Measurements from ENCODE around the gene TAS2R9. TPM values are rescaled to one million over a fixed set of nuclear protein-coding genes. Genes with fewer than 3 reads are reported as not detected.
"Not testable (repeated sequence)": the region's sequence is repeated elsewhere in the genome, so short reads cannot be mapped to it uniquely, and the experiment has no call there.

TAS2R9 gene
- total RNA-seq, 3 donors from 2014 or later = not detected

GRCh38 chr12:10794222-10794621 is 15.7 kb downstream of the TAS2R9 start:
- H3K4me1 Mint-ChIP-seq (ENCODE audit: low read depth) = no peaks in the 10 kb centered on the region
- H3K9me3 Mint-ChIP-seq = no peaks in the 10 kb centered on the region
- no peak overlapping the region for H3K4me3 Mint-ChIP-seq
- DNase-seq (no peak), ATAC-seq (no peak)
- H3K27me3 Mint-ChIP-seq (ENCODE audit: low read depth) = peaks cover 18% of the 10 kb centered on the region
- no peaks in the 10 kb centered on the region for H3K36me3 Mint-ChIP-seq (ENCODE audit: insufficient read depth)

- H3K36me3 Mint-ChIP-seq (ENCODE audit: insufficient read depth); H3K4me1 Mint-ChIP-seq (ENCODE audit: low read depth); H3K4me3 Mint-ChIP-seq; ATAC-seq; DNase-seq; H3K9me3 Mint-ChIP-seq: not testable (repeated sequence)
- H3K27me3 Mint-ChIP-seq (ENCODE audit: low read depth) = peaks cover 12% of the 10 kb centered on the region
Observed at GRCh38 chr12:10791769-10792168, 18.2 kb downstream of the TAS2R9 start.

GRCh38 chr12:10783252-10783651 is 26.7 kb downstream of the TAS2R9 start:
- Mint-ChIP-seq H3K27me3 (ENCODE audit: low read depth) (peaks cover 6% of the 10 kb centered on the region), H3K9me3 (no peaks in the 10 kb centered on the region), H3K4me1 (ENCODE audit: low read depth) (no peaks in the 10 kb centered on the region), H3K36me3 (ENCODE audit: insufficient read depth) (no peaks in the 10 kb centered on the region), H3K4me3 (no peak overlapping the region)
- no peak for ATAC-seq
- DNase-seq = no peak

- Mint-ChIP-seq H3K4me3 (no peak overlapping the region), H3K9me3 (no peaks in the 10 kb centered on the region), H3K27me3 (ENCODE audit: low read depth) (peaks cover 8% of the 10 kb centered on the region), H3K4me1 (ENCODE audit: low read depth) (no peaks in the 10 kb centered on the region), H3K36me3 (ENCODE audit: insufficient read depth) (no peaks in the 10 kb centered on the region)
- no peak for DNase-seq
- no peak for ATAC-seq
Observed at GRCh38 chr12:10779103-10779502, 30.9 kb downstream of the TAS2R9 start.

- Mint-ChIP-seq H3K4me3 (no peak overlapping the region), H3K27me3 (ENCODE audit: low read depth) (peaks cover 35% of the 10 kb centered on the region), H3K4me1 (ENCODE audit: low read depth) (no peaks in the 10 kb centered on the region), H3K9me3 (no peaks in the 10 kb centered on the region), H3K36me3 (ENCODE audit: insufficient read depth) (no peaks in the 10 kb centered on the region)
- ATAC-seq (peak in 1 of 2 donors; percentile 62), DNase-seq (no peak)
Observed at GRCh38 chr12:10771132-10771733, 38.7 kb downstream of the TAS2R9 start.

GRCh38 chr12:10759657-10760056 is 50.3 kb downstream of the TAS2R9 start:
- Mint-ChIP-seq H3K36me3 (ENCODE audit: insufficient read depth) (no peaks in the 10 kb centered on the region), H3K27me3 (ENCODE audit: low read depth) (peaks cover 49% of the 10 kb centered on the region)

More at GRCh38 chr12:10759657-10760056, 50.3 kb downstream of the TAS2R9 start:
- ATAC-seq = no peak
- no peak overlapping the region for H3K4me3 Mint-ChIP-seq
- H3K9me3 Mint-ChIP-seq = peaks cover 13% of the 10 kb centered on the region
- H3K4me1 Mint-ChIP-seq (ENCODE audit: low read depth) = no peaks in the 10 kb centered on the region
- no peak for DNase-seq

Other genes with a start within 250 kb of the TAS2R9 start
- 100 to 1,000 TPM in 1 of 3 donors, 10 to 100 TPM in 2; 78.1 to 104 (median 98.0) TPM for gene MAGOHB, start 196.6 kb downstream of the TAS2R9 start, total RNA-seq
- gene STYK1, start 136.1 kb downstream of the TAS2R9 start, total RNA-seq = under 1 TPM; 0.25 to 0.33 (median 0.32) TPM
- 100 to 1,000 TPM; 135 to 253 (median 179) TPM for gene YBX3, start 86.8 kb downstream of the TAS2R9 start, total RNA-seq
- gene TAS2R7, start 7.5 kb downstream of the TAS2R9 start, total RNA-seq = not detected
- not detected for gene TAS2R8, start 2.9 kb downstream of the TAS2R9 start, total RNA-seq
- under 1 TPM in 2 of 3 donors, not detected in 1; 0.18 to 0.19 TPM for gene TAS2R10, start 16.2 kb upstream of the TAS2R9 start, total RNA-seq
- gene PRR4, start 39.3 kb upstream of the TAS2R9 start, total RNA-seq = 1 to 10 TPM in 1 of 3 donors, under 1 TPM in 2; 0.32 to 1.3 (median 0.91) TPM
- 10 to 100 TPM in 2 of 3 donors, 1 to 10 TPM in 1; 8.6 to 12.5 (median 10.4) TPM for gene PRH1, start 74.1 kb upstream of the TAS2R9 start, total RNA-seq
- under 1 TPM; 0.19 to 0.26 (median 0.23) TPM for gene TAS2R13, start 99.4 kb upstream of the TAS2R9 start, total RNA-seq
- gene PRH2, start 119.1 kb upstream of the TAS2R9 start, total RNA-seq = under 1 TPM in 1 of 3 donors, not detected in 2; 0.34 TPM
- gene TAS2R14, start 129.1 kb upstream of the TAS2R9 start, total RNA-seq = 1 to 10 TPM in 2 of 3 donors, under 1 TPM in 1; 0.89 to 1.3 (median 1.0) TPM
- under 1 TPM in 1 of 3 donors, not detected in 2; 0.35 TPM for gene TAS2R50, start 176.7 kb upstream of the TAS2R9 start, total RNA-seq
- gene TAS2R20, start 188.1 kb upstream of the TAS2R9 start, total RNA-seq = under 1 TPM; 0.53 to 0.63 (median 0.61) TPM
- 1 to 10 TPM in 1 of 3 donors, under 1 TPM in 2; 0.87 to 1.1 (median 0.95) TPM for gene TAS2R19, start 212.5 kb upstream of the TAS2R9 start, total RNA-seq
- 1 to 10 TPM in 1 of 3 donors, under 1 TPM in 2; 0.86 to 1.0 (median 0.98) TPM for gene TAS2R31, start 221.2 kb upstream of the TAS2R9 start, total RNA-seq

Data from activated T-cell treated with anti-CD3 and anti-CD28 coated beads, Interleukin-2, amount 50 U/mL, for 4 hours (primary cell).